GM23338 (cell line): ENCODE data around the gene PGGHG.
"Not testable (repeated sequence)": the region's sequence is repeated elsewhere in the genome, so short reads cannot be mapped to it uniquely, and the experiment has no call there.

Source experiments
- CREB1 ChIP-seq: fragments of 250-450 bp; sonication (Bioruptor Pico); IDR thresholded peaks from 2 replicates; pipeline ENCODE4 v1.5.0; 2020; ENCODE audit warnings: low read depth, mild to moderate bottlenecking, moderate library complexity
- CTCF ChIP-seq, 2 experiments: fragments of 200-600 bp in 1 of 2; sonication (generic) in 1 of 2; conservative IDR thresholded peaks; 2 replicates each; pipeline versions ENCODE4 v1.5.1 to v1.6.1; 2016 to 2017; ENCODE audit warnings: antibody characterized with exemption in 2 of 2, low read depth in 2 of 2, mild to moderate bottlenecking in 2 of 2, moderate library complexity in 1 of 2
- EZH2 ChIP-seq: fragments of 200-600 bp; sonication (generic); IDR thresholded peaks from one replicate; pipeline ENCODE4 v1.8.0; 2017; ENCODE audit warnings: antibody characterized with exemption, mild to moderate bottlenecking, low read depth; ENCODE audit not compliant: unreplicated experiment
- EZH2phosphoT487 ChIP-seq: fragments of 200-600 bp; sonication (generic); IDR thresholded peaks from one replicate; pipeline ENCODE4 v1.8.1; 2018; ENCODE audit warnings: antibody characterized with exemption; ENCODE audit not compliant: unreplicated experiment
- JUNB ChIP-seq: IDR thresholded peaks from one replicate; pipeline ENCODE4 v1.6.1; 2016; ENCODE audit warnings: antibody characterized with exemption; ENCODE audit not compliant: unreplicated experiment
- POLR2AphosphoS5 ChIP-seq: IDR thresholded peaks from 2 replicates; pipeline ENCODE4 v1.6.1; 2016; ENCODE audit warnings: antibody characterized with exemption, low read depth
- REST ChIP-seq: IDR thresholded peaks from one replicate; pipeline ENCODE4 v1.6.1; 2018; ENCODE audit warnings: antibody characterized with exemption; ENCODE audit not compliant: unreplicated experiment
- ZNF331 ChIP-seq: fragments of 250-450 bp; sonication (Bioruptor Pico); IDR thresholded peaks from 2 replicates; pipeline ENCODE4 v1.5.0; 2020; ENCODE audit warnings: low read depth, mild to moderate bottlenecking, moderate library complexity

GRCh38 chr11:268716-269145 lies 20.2 kb upstream of the PGGHG start:
- not testable (repeated sequence) for TF ChIP-seq CTCF (conservative IDR thresholded peaks at IDR 0.05; ENCODE audit: low read depth in 2 of 2); EZH2phosphoT487; POLR2AphosphoS5; EZH2; CREB1 (CRISPR knock-in tag); ZNF331 (CRISPR knock-in tag); REST; JUNB
